Brain pericyte (primary cell): Measurements from ENCODE around the gene VASP.

Experiments used
- DNase-seq: peaks from one replicate; pipeline ENCODE4 v3.0.0-alpha.2; 2012; ENCODE audit warnings: low read depth, low spot score

Gene VASP

DNA sequence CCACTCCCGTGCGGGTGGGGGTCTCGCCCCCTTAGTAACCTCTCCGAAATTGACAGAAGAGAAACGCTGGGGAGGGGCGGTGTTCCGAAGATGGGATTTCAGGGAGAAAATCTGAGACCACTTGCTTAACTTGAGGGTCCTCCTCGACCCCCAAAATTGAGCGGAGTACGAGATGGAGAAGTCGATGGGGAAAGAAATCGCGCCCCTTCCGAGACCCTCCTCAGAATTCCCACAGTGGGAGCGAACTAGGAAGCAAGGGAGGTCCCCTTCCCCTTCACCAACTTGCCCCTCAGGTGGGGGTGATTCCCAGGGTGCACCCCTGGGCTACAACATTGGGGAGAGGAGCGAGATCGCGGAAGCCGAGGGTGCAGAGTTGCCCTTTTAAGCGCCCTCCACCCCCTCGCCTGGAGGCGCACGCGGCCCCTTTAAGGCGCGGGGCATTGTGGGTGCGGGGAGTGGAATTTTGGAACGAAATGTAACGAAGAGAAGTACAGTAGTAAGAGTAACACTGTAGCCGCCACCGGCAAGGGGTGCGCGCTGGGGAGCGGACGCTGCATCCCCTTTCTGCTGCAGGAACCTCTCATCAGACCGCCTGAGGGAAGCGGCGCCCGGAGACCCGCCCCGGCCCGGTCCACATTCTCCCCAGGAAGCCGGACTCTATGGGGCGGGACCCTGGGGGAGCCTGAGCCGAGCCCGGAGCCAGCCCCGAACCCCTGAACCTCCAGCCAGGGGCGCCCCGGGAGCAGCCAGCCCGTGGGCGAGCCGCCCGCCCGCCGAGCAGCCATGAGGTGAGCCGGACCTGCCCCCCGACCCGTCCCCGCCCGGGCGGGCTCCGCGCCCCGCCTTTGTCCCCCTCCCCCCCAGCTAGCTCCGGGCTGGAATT lies at the start of gene VASP:
Gene VASP (plus strand): TSS at position 491 of the 883 bp plus-strand sequence. CDS start 293 bp downstream, at position 784.
- DNase-seq, result no peak

GRCh38 chr19:45457776-45458175 lies 49.5 kb upstream of the VASP start:
- no peak for DNase-seq

GRCh38 chr19:45460807-45461347 lies 46.4 kb upstream of the VASP start:
- no peak for DNase-seq

GRCh38 chr19:45462174-45462573 lies 45.1 kb upstream of the VASP start:
- no peak for DNase-seq

DNA sequence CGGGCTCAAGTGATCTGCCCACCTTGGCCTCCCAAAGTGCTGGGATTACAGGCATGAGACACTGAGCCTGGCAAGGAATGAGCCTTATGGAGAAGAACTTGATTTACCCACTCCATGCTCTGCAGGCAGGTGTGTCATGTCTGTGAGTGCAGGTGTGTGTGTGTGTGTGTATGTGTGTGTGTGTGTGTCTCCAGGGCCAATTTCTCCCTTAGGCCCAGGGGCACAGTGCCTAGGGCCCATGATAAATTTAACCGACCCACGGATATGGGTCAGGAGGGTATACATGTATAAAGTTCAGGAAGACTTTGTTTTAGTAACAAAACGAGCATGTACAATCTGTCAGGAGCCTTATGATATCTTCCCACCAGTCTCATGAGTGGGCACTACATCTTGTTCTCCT lies 44.0 kb upstream of the VASP start:
- no peak for DNase-seq

GRCh38 chr19:45464274-45464673 lies 43.0 kb upstream of the VASP start:
- DNase-seq, result no peak

DNA sequence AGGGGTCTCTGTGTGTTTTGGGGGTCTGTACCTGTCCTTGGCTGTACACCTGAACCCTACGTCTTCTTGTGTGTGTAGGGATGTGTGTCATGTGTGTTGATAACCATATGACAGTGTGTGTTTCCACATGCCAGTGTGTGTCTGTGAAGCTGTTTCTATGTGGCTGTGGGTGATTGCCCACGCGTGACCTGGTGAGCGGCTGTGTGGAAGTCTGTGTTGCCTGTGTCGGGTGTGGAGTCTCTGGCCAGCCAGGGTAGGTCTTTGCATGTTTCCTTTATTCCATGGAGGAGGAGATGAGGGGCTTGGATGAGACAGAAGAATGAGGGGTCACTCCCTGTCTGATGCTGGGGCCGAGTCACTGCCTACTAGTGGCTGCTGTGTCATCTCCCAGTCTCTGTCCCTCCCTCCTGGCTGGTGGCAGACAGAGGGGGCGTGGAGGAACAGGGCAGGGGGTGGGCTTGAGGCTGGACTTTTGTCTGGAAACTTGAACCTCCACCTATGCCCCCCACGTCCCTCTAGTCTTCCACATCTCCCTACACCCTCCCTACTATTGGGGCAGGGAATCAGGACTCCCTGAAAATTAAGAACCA lies 42.3 kb upstream of the VASP start:
- DNase-seq, result no peak

GRCh38 chr19:45467115-45467455 lies 40.2 kb upstream of the VASP start:
- no peak for DNase-seq

- peak; percentile 70 for DNase-seq
These were observed 39.7 kb upstream of the VASP start, which contains the start of gene FOSB for GRCh38 chr19:45467456-45468158. Gene FOSB, plus strand, starts transcription at chr19:45467996. Its CDS starts 591 bp downstream, at chr19:45468587.

GRCh38 chr19:45468159-45468651 lies 39.1 kb upstream of the VASP start:
- no peak for DNase-seq

- DNase-seq, result no peak
These were observed 38.5 kb upstream of the VASP start for GRCh38 chr19:45468803-45469131.

GRCh38 chr19:45469132-45469944 lies 37.9 kb upstream of the VASP start:
- peak; percentile 89 for DNase-seq

GRCh38 chr19:45469945-45470761 lies 37.1 kb upstream of the VASP start:
- no peak for DNase-seq

- no peak for DNase-seq
These were observed 36.6 kb upstream of the VASP start for GRCh38 chr19:45470762-45471081.

DNA sequence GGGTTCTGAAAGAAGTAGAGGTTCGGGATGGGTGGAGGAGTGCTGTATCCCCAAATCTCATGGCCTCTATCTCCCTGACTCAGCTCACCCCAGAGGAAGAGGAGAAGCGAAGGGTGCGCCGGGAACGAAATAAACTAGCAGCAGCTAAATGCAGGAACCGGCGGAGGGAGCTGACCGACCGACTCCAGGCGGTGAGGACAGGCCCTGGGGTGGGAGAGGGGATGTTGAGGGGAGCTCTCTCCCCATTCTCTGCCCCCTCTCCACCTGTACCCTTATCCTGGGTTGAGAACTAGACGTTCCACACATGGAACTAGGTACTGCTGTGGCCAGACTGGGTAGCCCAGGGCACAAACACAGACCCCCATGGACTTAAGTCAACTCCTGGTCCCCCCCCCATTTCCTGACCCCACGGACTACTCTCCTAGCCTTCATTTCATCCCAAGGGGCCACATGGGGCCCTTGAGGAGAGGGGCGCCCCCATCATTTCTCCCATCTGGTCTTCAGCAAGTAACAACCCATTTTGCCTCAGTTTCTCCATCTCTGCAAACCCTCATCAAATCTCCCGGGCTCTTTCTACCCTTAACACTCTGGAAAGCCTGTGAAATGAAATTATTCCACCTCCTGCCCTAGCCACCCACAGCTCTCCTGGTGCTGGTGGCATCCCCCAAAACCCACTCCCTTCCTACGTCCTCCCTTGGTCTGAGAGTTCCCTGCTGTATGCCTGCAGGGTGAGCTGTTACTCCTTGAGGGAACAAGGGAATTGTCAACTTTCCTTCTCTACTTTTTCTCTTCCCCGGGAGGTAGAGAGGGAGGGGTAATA lies 36.0 kb upstream of the VASP start:
- DNase-seq, result no peak

GRCh38 chr19:45471931-45472562 lies 35.2 kb upstream of the VASP start:
- no peak for DNase-seq

DNA sequence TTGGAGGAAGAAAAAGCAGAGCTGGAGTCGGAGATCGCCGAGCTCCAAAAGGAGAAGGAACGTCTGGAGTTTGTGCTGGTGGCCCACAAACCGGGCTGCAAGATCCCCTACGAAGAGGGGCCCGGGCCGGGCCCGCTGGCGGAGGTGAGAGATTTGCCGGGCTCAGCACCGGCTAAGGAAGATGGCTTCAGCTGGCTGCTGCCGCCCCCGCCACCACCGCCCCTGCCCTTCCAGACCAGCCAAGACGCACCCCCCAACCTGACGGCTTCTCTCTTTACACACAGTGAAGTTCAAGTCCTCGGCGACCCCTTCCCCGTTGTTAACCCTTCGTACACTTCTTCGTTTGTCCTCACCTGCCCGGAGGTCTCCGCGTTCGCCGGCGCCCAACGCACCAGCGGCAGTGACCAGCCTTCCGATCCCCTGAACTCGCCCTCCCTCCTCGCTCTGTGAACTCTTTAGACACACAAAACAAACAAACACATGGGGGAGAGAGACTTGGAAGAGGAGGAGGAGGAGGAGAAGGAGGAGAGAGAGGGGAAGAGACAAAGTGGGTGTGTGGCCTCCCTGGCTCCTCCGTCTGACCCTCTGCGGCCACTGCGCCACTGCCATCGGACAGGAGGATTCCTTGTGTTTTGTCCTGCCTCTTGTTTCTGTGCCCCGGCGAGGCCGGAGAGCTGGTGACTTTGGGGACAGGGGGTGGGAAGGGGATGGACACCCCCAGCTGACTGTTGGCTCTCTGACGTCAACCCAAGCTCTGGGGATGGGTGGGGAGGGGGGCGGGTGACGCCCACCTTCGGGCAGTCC lies 34.5 kb upstream of the VASP start:
- DNase-seq, result no peak

- no peak for DNase-seq
These were observed 34.0 kb upstream of the VASP start for GRCh38 chr19:45473367-45473681.
